GM23338 (cell line): Measurements from ENCODE around the gene FAM131B. TPM values are rescaled to one million over a fixed set of nuclear protein-coding genes. Genes with fewer than 3 reads are reported as not detected.

Experiments used
- ATAC-seq: fragments of 200-7000 bp; cut with Tn5 transposase; 3 replicates; pipeline ENCODE4 v1.9.1; 2020
- DNase-seq: peaks from one replicate; pipeline ENCODE4 v3.0.0-alpha.2; 2015; ENCODE audit warnings: low spot score
- H2AFZ ChIP-seq: fragments of 200-600 bp; sonication (generic); 2 replicates; pipeline ENCODE4 v1.8.0; 2016; ENCODE audit warnings: antibody characterized with exemption, mild to moderate bottlenecking, moderate library complexity
- H3F3A ChIP-seq: fragments of 200-600 bp; sonication (generic); replicated peaks from 2 replicates; pipeline ENCODE4 v1.8.0; 2017; ENCODE audit warnings: antibody characterized with exemption, mixed run types, low read depth
- H3K27ac ChIP-seq: fragments of 200-600 bp; sonication (generic); 2 replicates; pipeline ENCODE4 v1.6.1; 2016; ENCODE audit warnings: low read depth
- H3K27me3 ChIP-seq: fragments of 200-600 bp; sonication (generic); 2 replicates; pipeline ENCODE4 v1.8.0; 2016; ENCODE audit warnings: mild to moderate bottlenecking, mixed run types, moderate library complexity; ENCODE audit not compliant: insufficient read depth
- H3K36me3 ChIP-seq: fragments of 200-600 bp; sonication (generic); 2 replicates; pipeline ENCODE4 v1.8.0; 2016; ENCODE audit warnings: mild to moderate bottlenecking; ENCODE audit not compliant: insufficient read depth
- H3K4me1 ChIP-seq: fragments of 200-600 bp; sonication (generic); 2 replicates; pipeline ENCODE4 v1.8.0; 2016; ENCODE audit warnings: mild to moderate bottlenecking, moderate library complexity; ENCODE audit not compliant: insufficient read depth
- H3K4me2 ChIP-seq: fragments of 200-600 bp; sonication (generic); 2 replicates; pipeline ENCODE4 v1.7.1; 2017; ENCODE audit warnings: mixed run types
- H3K4me3 ChIP-seq: fragments of 200-600 bp; sonication (generic); 2 replicates; pipeline ENCODE4 v1.6.1; 2016; ENCODE audit warnings: mixed run types
- H3K79me2 ChIP-seq: fragments of 200-600 bp; sonication (generic); replicated peaks from 2 replicates; pipeline ENCODE4 v1.8.0; 2017; ENCODE audit warnings: mild to moderate bottlenecking; ENCODE audit not compliant: insufficient read depth
- H3K9me2 ChIP-seq: fragments of 200-600 bp; sonication (generic); 2 replicates; pipeline ENCODE4 v1.8.0; 2017; ENCODE audit not compliant: insufficient read depth
- H4K20me1 ChIP-seq: fragments of 200-600 bp; sonication (generic); replicated peaks from 2 replicates; pipeline ENCODE4 v1.8.0; 2017; ENCODE audit warnings: mild to moderate bottlenecking; ENCODE audit not compliant: insufficient read depth
- H3K27ac Mint-ChIP-seq: 2 replicates; pipeline ENCODE4 v1.8.0; 2020; ENCODE audit warnings: inconsistent platforms, mild to moderate bottlenecking, moderate library complexity, mixed read lengths
- H3K27me3 Mint-ChIP-seq: 3 replicates; pipeline ENCODE4 v1.8.0; 2022; ENCODE audit warnings: low read depth, mild to moderate bottlenecking, moderate library complexity, mixed read lengths, inconsistent platforms; ENCODE audit not compliant: insufficient read depth, poor library complexity
- H3K36me3 Mint-ChIP-seq: 3 replicates; pipeline ENCODE4 v1.8.0; 2021; ENCODE audit warnings: low read depth, mild to moderate bottlenecking, inconsistent platforms, moderate library complexity, mixed read lengths
- H3K4me1 Mint-ChIP-seq: 3 replicates; pipeline ENCODE4 v1.8.0; 2020; ENCODE audit warnings: mild to moderate bottlenecking, inconsistent platforms, mixed read lengths
- H3K4me3 Mint-ChIP-seq: 3 replicates; pipeline ENCODE4 v1.8.0; 2021; ENCODE audit warnings: moderate library complexity, mild to moderate bottlenecking, inconsistent platforms, mixed read lengths
- H3K9me3 Mint-ChIP-seq: 3 replicates; pipeline ENCODE4 v1.8.0; 2020; ENCODE audit warnings: moderate library complexity, mild to moderate bottlenecking, inconsistent platforms, mixed read lengths
- CREB1 ChIP-seq: fragments of 250-450 bp; sonication (Bioruptor Pico); IDR thresholded peaks from 2 replicates; pipeline ENCODE4 v1.5.0; 2020; ENCODE audit warnings: low read depth, mild to moderate bottlenecking, moderate library complexity
- EZH2 ChIP-seq: fragments of 200-600 bp; sonication (generic); IDR thresholded peaks from one replicate; pipeline ENCODE4 v1.8.0; 2017; ENCODE audit warnings: antibody characterized with exemption, mild to moderate bottlenecking, low read depth; ENCODE audit not compliant: unreplicated experiment
- EZH2phosphoT487 ChIP-seq: fragments of 200-600 bp; sonication (generic); IDR thresholded peaks from one replicate; pipeline ENCODE4 v1.8.1; 2018; ENCODE audit warnings: antibody characterized with exemption; ENCODE audit not compliant: unreplicated experiment
- JUNB ChIP-seq: IDR thresholded peaks from one replicate; pipeline ENCODE4 v1.6.1; 2016; ENCODE audit warnings: antibody characterized with exemption; ENCODE audit not compliant: unreplicated experiment
- NANOG ChIP-seq: IDR thresholded peaks from 2 replicates; pipeline ENCODE4 v1.6.1; 2016; ENCODE audit warnings: antibody characterized with exemption, borderline replicate concordance
- POLR2AphosphoS5 ChIP-seq: IDR thresholded peaks from 2 replicates; pipeline ENCODE4 v1.6.1; 2016; ENCODE audit warnings: antibody characterized with exemption, low read depth
- STAT1 ChIP-seq: IDR thresholded peaks from one replicate; pipeline ENCODE4 v1.6.1; 2016; ENCODE audit warnings: antibody characterized with exemption; ENCODE audit not compliant: unreplicated experiment
- ZNF114 ChIP-seq: fragments of 250-450 bp; sonication (Bioruptor Pico); IDR thresholded peaks from 2 replicates; pipeline ENCODE4 v1.5.0; 2020; ENCODE audit warnings: mild to moderate bottlenecking, moderate library complexity
- ZNF331 ChIP-seq: fragments of 250-450 bp; sonication (Bioruptor Pico); IDR thresholded peaks from 2 replicates; pipeline ENCODE4 v1.5.0; 2020; ENCODE audit warnings: low read depth, mild to moderate bottlenecking, moderate library complexity
- polyA plus RNA-seq: library from polyadenylated mRNA; unstranded; fragments of >200 nt; fragmentation: Nextera tagmentation; extraction: Ambion mirVana; gene quantifications from 2 replicates; pipeline ENCODE4 v1.2.1, GENCODE V29; 2016
- total RNA-seq: library from RNA; depleted of rRNA; stranded (reverse); fragments of >200 nt; shearing (Covaris generic); gene quantifications from 2 replicates; pipeline ENCODE4 v1.2.3, GENCODE V29; 2014
- TF ChIP-seq, protein P1 (sequence below): IDR thresholded peaks from 2 replicates; pipeline ENCODE4 v1.6.1; 2016; ENCODE audit warnings: antibody characterized with exemption
- TF ChIP-seq, protein P2 (sequence below): fragments of 250-450 bp; sonication (Bioruptor Pico); IDR thresholded peaks from 2 replicates; pipeline ENCODE4 v1.5.0; 2020; ENCODE audit warnings: mild to moderate bottlenecking, moderate library complexity
- TF ChIP-seq, protein P3 (sequence below): IDR thresholded peaks from one replicate; pipeline ENCODE4 v1.6.1; 2018; ENCODE audit warnings: antibody characterized with exemption; ENCODE audit not compliant: unreplicated experiment
- TF ChIP-seq, protein P4 (sequence below), 2 experiments: fragments of 200-600 bp in 1 of 2; sonication (generic) in 1 of 2; conservative IDR thresholded peaks; 2 replicates each; pipeline versions ENCODE4 v1.5.1 to v1.6.1; 2016 to 2017; ENCODE audit warnings: antibody characterized with exemption in 2 of 2, low read depth in 2 of 2, mild to moderate bottlenecking in 2 of 2, moderate library complexity in 1 of 2

FAM131B gene
- total and polyA plus RNA-seq, 2 experiments from 2014 or later: 4.7 to 30.2 TPM

DNA sequence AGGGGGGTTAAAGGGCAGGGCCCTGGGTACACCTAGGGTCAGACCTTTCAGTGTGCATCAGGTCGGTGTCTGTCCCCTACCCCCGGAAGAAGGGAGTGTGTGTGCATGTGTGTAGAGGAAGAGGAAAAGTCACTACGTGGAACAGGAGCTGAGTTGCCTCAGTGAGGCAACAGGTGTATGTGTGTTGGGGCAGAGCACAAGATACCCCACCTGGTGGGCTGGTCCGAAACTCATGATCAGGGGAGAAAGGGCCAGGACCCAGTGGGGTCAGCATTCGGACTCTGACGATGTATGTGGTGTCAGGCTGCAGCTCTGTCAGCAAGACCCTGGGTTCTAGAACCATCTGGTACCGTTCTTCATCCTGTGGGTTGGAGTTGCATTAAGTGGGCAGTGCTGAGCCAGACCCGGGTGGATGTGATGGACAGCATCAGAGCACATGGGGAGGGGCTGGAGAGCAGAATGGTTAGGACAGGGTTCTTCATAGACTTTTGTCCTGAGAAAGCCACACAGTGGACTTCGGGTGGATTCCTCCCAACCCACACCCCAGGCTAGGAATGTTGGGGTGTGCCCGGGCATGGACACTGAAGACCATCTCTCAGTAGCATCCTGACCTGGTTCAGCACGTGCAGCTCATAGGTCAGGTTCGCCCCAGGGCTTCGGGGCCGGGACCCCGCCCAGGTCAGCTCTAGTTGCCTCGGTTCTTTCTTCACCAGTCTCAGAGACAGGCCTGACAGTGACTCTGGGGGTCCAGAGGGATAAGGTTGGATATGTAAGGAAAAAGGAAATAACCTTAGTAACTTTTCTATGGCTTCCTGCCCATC lies 35.4 kb upstream of the FAM131B start:
- ATAC-seq: no peak
- Histone ChIP-seq H4K20me1 (peaks cover 5% of the 10 kb centered on the region), H3K4me1 (no peaks in the 10 kb centered on the region), H2AFZ (no peak overlapping the region), H3K4me2 (no peak overlapping the region), H3F3A (peaks cover 16% of the 10 kb centered on the region; the same call in 1 of the 2 replicates), H3K27ac (no peak overlapping the region), H3K27me3 (no peaks in the 10 kb centered on the region), H3K9me2 (no peaks in the 10 kb centered on the region), H3K4me3 (no peak overlapping the region), H3K79me2 (peaks cover 15% of the 10 kb centered on the region; the same call in 1 of the 2 replicates), H3K36me3 (peaks cover 48% of the 10 kb centered on the region)
- no peaks in the 10 kb centered on the region; the same call in 2 of the 3 replicates for H3K4me1 Mint-ChIP-seq
- no peak overlapping the region for H3K4me3 Mint-ChIP-seq
- H3K9me3 Mint-ChIP-seq: no peaks in the 10 kb centered on the region
- TF ChIP-seq, protein P1, sequence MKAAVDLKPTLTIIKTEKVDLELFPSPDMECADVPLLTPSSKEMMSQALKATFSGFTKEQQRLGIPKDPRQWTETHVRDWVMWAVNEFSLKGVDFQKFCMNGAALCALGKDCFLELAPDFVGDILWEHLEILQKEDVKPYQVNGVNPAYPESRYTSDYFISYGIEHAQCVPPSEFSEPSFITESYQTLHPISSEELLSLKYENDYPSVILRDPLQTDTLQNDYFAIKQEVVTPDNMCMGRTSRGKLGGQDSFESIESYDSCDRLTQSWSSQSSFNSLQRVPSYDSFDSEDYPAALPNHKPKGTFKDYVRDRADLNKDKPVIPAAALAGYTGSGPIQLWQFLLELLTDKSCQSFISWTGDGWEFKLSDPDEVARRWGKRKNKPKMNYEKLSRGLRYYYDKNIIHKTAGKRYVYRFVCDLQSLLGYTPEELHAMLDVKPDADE: no peak
- TF ChIP-seq CREB1 (CRISPR knock-in tag) (no peak), POLR2AphosphoS5 (no peak), EZH2phosphoT487 (no peak), EZH2 (no peak), NANOG (no peak), STAT1 (no peak), JUNB (no peak), ZNF114 (CRISPR knock-in tag) (no peak), ZNF331 (CRISPR knock-in tag) (no peak)
- TF ChIP-seq, protein P2, sequence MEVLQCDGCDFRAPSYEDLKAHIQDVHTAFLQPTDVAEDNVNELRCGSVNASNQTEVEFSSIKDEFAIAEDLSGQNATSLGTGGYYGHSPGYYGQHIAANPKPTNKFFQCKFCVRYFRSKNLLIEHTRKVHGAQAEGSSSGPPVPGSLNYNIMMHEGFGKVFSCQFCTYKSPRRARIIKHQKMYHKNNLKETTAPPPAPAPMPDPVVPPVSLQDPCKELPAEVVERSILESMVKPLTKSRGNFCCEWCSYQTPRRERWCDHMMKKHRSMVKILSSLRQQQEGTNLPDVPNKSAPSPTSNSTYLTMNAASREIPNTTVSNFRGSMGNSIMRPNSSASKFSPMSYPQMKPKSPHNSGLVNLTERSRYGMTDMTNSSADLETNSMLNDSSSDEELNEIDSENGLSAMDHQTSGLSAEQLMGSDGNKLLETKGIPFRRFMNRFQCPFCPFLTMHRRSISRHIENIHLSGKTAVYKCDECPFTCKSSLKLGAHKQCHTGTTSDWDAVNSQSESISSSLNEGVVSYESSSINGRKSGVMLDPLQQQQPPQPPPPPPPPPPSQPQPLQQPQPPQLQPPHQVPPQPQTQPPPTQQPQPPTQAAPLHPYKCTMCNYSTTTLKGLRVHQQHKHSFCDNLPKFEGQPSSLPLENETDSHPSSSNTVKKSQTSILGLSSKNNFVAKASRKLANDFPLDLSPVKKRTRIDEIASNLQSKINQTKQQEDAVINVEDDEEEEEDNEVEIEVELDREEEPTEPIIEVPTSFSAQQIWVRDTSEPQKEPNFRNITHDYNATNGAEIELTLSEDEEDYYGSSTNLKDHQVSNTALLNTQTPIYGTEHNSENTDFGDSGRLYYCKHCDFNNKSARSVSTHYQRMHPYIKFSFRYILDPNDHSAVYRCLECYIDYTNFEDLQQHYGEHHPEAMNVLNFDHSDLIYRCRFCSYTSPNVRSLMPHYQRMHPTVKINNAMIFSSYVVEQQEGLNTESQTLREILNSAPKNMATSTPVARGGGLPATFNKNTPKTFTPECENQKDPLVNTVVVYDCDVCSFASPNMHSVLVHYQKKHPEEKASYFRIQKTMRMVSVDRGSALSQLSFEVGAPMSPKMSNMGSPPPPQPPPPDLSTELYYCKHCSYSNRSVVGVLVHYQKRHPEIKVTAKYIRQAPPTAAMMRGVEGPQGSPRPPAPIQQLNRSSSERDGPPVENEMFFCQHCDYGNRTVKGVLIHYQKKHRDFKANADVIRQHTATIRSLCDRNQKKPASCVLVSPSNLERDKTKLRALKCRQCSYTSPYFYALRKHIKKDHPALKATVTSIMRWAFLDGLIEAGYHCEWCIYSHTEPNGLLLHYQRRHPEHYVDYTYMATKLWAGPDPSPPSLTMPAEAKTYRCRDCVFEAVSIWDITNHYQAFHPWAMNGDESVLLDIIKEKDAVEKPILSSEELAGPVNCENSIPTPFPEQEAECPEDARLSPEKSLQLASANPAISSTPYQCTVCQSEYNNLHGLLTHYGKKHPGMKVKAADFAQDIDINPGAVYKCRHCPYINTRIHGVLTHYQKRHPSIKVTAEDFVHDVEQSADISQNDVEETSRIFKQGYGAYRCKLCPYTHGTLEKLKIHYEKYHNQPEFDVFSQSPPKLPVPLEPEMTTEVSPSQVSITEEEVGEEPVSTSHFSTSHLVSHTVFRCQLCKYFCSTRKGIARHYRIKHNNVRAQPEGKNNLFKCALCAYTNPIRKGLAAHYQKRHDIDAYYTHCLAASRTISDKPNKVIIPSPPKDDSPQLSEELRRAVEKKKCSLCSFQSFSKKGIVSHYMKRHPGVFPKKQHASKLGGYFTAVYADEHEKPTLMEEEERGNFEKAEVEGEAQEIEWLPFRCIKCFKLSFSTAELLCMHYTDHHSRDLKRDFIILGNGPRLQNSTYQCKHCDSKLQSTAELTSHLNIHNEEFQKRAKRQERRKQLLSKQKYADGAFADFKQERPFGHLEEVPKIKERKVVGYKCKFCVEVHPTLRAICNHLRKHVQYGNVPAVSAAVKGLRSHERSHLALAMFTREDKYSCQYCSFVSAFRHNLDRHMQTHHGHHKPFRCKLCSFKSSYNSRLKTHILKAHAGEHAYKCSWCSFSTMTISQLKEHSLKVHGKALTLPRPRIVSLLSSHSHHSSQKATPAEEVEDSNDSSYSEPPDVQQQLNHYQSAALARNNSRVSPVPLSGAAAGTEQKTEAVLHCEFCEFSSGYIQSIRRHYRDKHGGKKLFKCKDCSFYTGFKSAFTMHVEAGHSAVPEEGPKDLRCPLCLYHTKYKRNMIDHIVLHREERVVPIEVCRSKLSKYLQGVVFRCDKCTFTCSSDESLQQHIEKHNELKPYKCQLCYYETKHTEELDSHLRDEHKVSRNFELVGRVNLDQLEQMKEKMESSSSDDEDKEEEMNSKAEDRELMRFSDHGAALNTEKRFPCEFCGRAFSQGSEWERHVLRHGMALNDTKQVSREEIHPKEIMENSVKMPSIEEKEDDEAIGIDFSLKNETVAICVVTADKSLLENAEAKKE (CRISPR knock-in tag): no peak
- TF ChIP-seq, protein P3, sequence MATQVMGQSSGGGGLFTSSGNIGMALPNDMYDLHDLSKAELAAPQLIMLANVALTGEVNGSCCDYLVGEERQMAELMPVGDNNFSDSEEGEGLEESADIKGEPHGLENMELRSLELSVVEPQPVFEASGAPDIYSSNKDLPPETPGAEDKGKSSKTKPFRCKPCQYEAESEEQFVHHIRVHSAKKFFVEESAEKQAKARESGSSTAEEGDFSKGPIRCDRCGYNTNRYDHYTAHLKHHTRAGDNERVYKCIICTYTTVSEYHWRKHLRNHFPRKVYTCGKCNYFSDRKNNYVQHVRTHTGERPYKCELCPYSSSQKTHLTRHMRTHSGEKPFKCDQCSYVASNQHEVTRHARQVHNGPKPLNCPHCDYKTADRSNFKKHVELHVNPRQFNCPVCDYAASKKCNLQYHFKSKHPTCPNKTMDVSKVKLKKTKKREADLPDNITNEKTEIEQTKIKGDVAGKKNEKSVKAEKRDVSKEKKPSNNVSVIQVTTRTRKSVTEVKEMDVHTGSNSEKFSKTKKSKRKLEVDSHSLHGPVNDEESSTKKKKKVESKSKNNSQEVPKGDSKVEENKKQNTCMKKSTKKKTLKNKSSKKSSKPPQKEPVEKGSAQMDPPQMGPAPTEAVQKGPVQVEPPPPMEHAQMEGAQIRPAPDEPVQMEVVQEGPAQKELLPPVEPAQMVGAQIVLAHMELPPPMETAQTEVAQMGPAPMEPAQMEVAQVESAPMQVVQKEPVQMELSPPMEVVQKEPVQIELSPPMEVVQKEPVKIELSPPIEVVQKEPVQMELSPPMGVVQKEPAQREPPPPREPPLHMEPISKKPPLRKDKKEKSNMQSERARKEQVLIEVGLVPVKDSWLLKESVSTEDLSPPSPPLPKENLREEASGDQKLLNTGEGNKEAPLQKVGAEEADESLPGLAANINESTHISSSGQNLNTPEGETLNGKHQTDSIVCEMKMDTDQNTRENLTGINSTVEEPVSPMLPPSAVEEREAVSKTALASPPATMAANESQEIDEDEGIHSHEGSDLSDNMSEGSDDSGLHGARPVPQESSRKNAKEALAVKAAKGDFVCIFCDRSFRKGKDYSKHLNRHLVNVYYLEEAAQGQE: no peak
- TF ChIP-seq, protein P4, sequence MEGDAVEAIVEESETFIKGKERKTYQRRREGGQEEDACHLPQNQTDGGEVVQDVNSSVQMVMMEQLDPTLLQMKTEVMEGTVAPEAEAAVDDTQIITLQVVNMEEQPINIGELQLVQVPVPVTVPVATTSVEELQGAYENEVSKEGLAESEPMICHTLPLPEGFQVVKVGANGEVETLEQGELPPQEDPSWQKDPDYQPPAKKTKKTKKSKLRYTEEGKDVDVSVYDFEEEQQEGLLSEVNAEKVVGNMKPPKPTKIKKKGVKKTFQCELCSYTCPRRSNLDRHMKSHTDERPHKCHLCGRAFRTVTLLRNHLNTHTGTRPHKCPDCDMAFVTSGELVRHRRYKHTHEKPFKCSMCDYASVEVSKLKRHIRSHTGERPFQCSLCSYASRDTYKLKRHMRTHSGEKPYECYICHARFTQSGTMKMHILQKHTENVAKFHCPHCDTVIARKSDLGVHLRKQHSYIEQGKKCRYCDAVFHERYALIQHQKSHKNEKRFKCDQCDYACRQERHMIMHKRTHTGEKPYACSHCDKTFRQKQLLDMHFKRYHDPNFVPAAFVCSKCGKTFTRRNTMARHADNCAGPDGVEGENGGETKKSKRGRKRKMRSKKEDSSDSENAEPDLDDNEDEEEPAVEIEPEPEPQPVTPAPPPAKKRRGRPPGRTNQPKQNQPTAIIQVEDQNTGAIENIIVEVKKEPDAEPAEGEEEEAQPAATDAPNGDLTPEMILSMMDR (conservative IDR thresholded peaks at IDR 0.05; ENCODE audit: low read depth in 2 of 2): no peak
- no peak overlapping the region for H3K27ac Mint-ChIP-seq
- DNase-seq: no peak
- peaks cover 96% of the 10 kb centered on the region for H3K36me3 Mint-ChIP-seq
- peaks cover 7% of the 10 kb centered on the region for H3K27me3 Mint-ChIP-seq
